Stimulated activated CD4-positive, alpha-beta T cell treated with anti-CD3 and anti-CD28 coated beads, TNF-alpha, amount 100 ng/mL, for 4 hours (primary cell): Measurements from ENCODE around the gene RNF157.
"Not testable (repeated sequence)": the region's sequence is repeated elsewhere in the genome, so short reads cannot be mapped to it uniquely, and the experiment has no call there.

ENCODE experiments used
- DNase-seq, 3 experiments: peaks; one replicate each; pipeline ENCODE4 v3.0.0-alpha.2; 2020; ENCODE audit warnings: low read depth in 3 of 3

RNF157 gene

GRCh38 chr17:76189741-76190140 lies 50.6 kb downstream of the RNF157 start:
- no peak for DNase-seq

DNA sequence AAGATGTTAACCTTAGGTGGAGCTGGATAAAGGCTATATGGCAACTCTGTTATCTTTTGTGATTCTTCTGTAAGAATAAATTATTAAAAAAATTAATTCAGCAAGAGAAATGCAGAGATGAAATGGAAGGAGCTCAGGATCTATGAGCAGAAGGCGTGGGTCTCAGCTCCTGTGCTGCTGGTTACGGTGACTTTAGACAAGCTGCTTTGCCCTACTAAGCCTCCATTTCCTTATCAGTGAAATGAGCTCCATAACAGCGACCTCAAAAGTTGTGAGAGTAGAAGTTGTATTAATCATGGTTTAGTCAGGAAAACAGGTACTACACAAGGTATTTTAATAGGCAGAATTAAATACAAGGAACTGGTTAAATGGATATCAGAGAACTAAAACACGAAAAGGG lies 51.0 kb downstream of the RNF157 start:
- no peak for DNase-seq

- DNase-seq: no peak
Observed at GRCh38 chr17:76188213-76189016, 51.9 kb downstream of the RNF157 start.

- DNase-seq: not testable (repeated sequence)
Observed at GRCh38 chr17:76186774-76187173, 53.5 kb downstream of the RNF157 start.

DNA sequence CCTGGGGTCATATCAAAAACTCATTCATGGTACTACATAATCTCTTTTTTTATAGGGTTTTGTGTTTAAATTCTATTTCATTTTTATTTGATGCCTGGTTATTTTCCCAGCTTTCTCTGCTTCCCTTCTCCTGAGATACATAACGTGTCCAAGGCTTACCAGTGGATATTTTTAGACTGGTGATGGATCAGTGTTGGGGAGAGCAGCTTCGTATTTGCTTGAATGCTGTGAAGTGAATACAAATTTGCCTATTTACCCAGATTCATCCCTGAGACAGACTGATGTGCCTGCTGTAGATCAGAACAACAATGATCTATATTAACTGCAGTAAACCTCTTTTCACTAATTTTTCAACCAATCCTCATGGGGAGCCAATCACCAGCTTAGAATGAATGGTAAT lies 56.0 kb downstream of the RNF157 start:
- DNase-seq: no peak

DNA sequence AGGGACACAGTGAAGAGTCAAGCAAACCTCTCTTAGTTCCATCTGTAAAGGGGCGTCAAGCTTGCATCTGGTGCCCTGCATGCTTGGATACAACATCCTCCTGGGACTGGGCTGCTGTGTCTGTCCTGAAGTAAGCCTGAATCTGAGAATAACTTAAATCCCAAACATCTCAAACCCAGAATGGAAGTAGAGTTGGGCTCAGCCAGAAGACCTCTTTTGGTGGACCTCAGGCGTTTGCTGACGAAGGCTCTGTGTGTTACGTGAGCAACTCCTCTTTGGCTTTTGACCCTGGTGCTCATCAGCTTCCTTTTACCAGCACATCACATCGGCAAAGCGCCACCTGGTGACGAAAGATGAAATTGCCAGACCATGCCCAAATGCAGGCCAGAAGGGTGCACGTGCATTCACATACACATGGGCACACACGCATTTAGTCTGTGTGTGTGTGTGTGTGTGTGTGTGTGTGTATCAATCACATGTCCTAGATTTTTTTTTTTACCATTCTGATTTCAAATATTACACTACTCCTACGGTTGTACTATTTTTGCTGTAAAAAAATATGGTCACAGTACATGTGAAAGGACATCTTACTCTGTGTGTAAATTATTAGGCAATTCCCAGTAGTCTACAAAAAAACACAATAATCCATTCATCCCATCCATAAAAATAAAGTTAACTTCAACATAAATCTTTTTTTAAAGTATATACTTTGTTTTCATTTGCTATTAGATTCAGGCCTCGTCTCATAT lies 58.1 kb downstream of the RNF157 start:
- peak; percentile 88 to 92 (median 90) for DNase-seq

GRCh38 chr17:76179496-76180467 lies 60.5 kb downstream of the RNF157 start:
- no peak for DNase-seq

GRCh38 chr17:76178124-76178523 lies 62.2 kb downstream of the RNF157 start:
- DNase-seq: no peak

- DNase-seq: no peak
Observed at GRCh38 chr17:76176701-76177574, 63.4 kb downstream of the RNF157 start.

DNA sequence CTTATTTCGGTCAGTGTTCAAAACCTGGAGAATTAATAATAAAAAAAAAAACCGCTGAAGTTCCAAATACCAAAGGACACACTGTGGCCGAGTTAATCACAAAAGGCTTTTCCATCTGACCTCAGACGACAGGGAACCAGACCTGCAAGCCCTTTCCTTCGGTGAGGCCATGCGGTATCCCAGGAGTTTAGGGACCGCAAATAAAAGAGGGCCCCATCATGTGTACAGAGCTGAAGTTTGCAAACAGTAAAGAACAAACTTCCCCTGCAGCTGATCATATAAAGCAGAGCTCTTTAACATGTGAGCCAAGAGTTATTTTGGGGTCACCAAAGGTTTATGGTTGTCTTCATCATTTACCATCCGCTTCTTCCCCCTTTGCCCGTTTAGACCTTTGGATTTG lies 66.3 kb downstream of the RNF157 start:
- no peak for DNase-seq

DNA sequence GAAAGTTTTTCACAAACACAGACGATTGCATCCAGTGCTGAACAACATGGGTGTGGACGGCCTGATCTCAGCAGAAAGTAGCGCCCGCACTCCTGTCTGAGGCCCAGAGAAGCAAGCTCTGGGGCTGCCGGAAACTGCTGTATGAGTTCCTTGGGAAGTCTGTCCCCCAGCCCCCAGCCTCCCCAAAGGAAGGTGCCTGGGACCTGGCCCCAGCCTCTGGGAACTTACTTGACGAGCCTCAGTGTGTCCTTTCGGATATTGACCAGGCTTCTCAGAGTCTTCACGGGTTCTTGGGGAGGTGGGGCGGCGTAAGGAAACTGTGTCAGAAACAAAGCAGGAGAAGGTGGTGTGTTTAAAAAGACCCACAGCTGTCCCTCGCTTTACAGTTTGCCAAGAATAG lies 66.8 kb downstream of the RNF157 start:
- no peak for DNase-seq

GRCh38 chr17:76171706-76172105 lies 68.6 kb downstream of the RNF157 start:
- DNase-seq: no peak

DNA sequence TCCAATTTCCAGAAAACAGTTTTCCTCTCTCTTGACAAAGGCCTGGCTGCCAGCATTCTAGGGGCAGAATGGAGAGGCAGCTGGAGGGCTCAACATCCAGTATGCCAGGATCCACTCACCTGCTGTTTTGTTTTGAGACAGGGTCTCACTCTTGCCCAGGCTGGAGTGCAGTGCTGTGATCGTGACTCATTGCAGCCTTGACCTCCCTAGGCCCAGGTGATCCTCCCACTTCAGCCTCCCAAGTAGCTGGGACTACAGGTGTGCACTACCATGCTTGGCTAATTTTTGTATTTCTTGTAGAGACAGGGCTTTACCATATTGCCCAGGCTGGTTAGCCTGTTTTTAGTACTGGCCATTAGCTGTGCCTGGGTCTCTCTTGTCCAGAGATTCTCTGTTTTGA lies 70.2 kb downstream of the RNF157 start:
- no peak for DNase-seq

- no peak for DNase-seq
Observed at GRCh38 chr17:76166906-76167305, 73.4 kb downstream of the RNF157 start.

DNA sequence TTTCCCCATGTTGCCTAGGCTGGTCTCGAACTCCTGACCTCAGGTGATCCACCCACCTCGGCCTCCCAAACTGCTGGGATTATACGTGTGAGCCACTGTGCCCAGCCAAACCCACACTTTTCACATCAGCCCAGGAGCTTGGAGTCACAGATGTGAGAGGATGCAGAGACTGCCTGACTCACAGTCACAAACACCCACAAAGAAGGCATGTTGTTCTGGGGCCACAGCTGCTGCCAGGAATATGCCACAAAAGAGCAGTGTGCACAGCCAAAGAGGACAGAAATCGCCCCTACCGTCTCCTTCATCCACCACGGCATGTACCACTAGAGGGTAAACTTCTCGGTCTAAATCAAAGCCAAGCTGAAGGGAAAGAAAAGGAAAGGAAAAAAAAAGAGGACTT lies 74.1 kb downstream of the RNF157 start:
- no peak for DNase-seq

GRCh38 chr17:76164331-76164730 lies 76.0 kb downstream of the RNF157 start:
- DNase-seq: no peak

DNA sequence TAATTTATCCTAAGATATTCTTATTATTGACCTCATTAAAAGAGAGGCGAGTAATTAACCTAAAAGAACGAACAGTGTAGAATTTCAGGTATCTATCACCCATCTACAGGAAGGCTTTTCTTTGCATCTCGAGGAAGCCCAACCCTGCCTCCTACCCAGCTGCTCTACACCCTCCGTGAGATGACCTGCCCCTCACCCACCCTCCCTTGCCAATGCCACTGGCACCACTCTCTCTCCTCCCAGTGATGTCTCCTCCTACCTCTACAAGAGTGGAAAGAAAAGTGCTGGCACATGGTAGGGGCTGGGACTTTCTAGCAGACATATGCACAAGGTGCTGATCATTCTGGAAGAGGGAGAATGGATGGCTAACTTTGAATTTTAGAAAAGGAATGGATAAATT lies 76.4 kb downstream of the RNF157 start:
- DNase-seq: no peak

- no peak for DNase-seq
Observed at GRCh38 chr17:76161619-76162266, 78.5 kb downstream of the RNF157 start.

DNA sequence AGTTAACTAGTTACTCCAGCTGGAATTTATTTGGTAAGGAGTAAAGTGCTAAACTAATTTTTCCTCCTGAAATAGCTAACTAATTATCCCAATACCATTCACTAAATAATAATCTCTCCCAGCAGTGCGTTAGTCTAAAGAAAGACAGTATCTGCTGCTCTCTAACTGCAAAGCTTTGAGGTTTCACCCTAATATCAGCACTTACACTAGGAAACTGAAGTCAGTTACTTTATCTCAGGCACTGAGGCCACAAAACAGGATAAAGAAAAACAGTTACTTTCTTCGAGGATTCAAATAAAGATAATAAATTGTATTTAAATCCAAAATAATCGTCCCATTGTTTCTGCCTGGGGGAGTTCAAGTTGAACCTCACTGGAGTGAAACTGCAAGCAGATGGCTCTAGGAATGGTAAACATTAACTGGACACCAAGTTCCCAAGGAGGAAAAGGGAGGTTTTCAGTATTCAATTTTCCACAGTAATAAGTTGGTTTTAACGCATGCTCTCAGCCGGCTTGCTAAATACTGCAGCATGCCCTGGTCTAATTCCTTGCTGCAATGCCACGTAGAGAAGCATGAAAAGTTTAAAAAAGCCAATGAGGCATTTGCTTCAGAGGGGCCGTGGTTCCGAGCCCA lies 79.3 kb downstream of the RNF157 start:
- no peak for DNase-seq

- DNase-seq: no peak
Observed at GRCh38 chr17:76159157-76159556, 81.1 kb downstream of the RNF157 start.
